Right atrium auricular region (tissue), 2 donors: ENCODE measurements around the gene NOTCH1. TPM values are rescaled to one million over a fixed set of nuclear protein-coding genes. Genes with fewer than 3 reads are reported as not detected.

Experiments used
- DNase-seq: peaks from one replicate; pipeline ENCODE4 v3.0.0-alpha.2; 2019; ENCODE audit warnings: low spot score
- H3K27ac ChIP-seq, 2 donors: fragments of 200-600 bp; sonication (generic); 1 replicate in 1 of 2; 2 replicates in 1 of 2; pipeline ENCODE4 v1.5.1; 2016 to 2019
- H3K27me3 ChIP-seq, 2 donors: fragments of 200-600 bp; sonication (generic); one replicate each; pipeline versions ENCODE4 v1.5.1 to v1.6.0; 2017 to 2019
- H3K36me3 ChIP-seq: fragments of 200-600 bp; sonication (generic); one replicate; pipeline ENCODE4 v1.5.1; 2016
- H3K4me1 ChIP-seq, 2 donors: fragments of 200-600 bp; sonication (generic); one replicate each; pipeline versions ENCODE4 v1.5.1 to v1.6.0; 2017 to 2019
- H3K4me3 ChIP-seq, 2 donors: fragments of 200-600 bp; sonication (generic); 1 replicate in 1 of 2; 2 replicates in 1 of 2; pipeline ENCODE4 v1.5.1; 2017 to 2019; ENCODE audit warnings: mild to moderate bottlenecking in 1 of 2, moderate library complexity in 1 of 2
- H3K9me3 ChIP-seq, 2 donors: fragments of 200-600 bp; sonication (generic); one replicate each; pipeline ENCODE4 v1.5.1; 2019
- CTCF ChIP-seq, 2 donors: fragments of 200-600 bp; sonication (generic); IDR thresholded peaks; one replicate each; pipeline ENCODE4 v1.5.1; 2019; ENCODE audit warnings: antibody characterized with exemption in 2 of 2
- total RNA-seq, 2 donors: library from RNA; depleted of rRNA; stranded (reverse); fragments of >200 nt; gene quantifications; one replicate each; pipeline ENCODE4 v1.1.0, GENCODE V29; 2016

Gene NOTCH1
- total RNA-seq, 2 donors from 2014 or later, result 14.2 to 39.7 TPM

- Histone ChIP-seq H3K36me3 (no peaks in the 10 kb centered on the region), H3K9me3 (no peaks in the 10 kb centered on the region), H3K4me3 (peak overlapping the region; percentile 87 to 89), H3K27me3 (no peaks in the 10 kb centered on the region), H3K27ac (peak overlapping the region; percentile 89 to 92), H3K4me1 (peaks cover 0 to 67% of the 10 kb centered on the region in 2 donors)
- no peak for TF ChIP-seq CTCF (IDR thresholded peaks at IDR 0.05)
- no peak for DNase-seq
Observed at GRCh38 chr9:136544964-136545691, 720 bp downstream of the NOTCH1 start.

- Histone ChIP-seq H3K4me1 (peaks cover 0 to 71% of the 10 kb centered on the region in 2 donors), H3K27me3 (no peaks in the 10 kb centered on the region), H3K4me3 (peak overlapping the region; percentile 87 to 89), H3K27ac (peak overlapping the region; percentile 89 to 92), H3K9me3 (no peaks in the 10 kb centered on the region), H3K36me3 (no peaks in the 10 kb centered on the region)
- no peak for DNase-seq
- TF ChIP-seq CTCF (IDR thresholded peaks at IDR 0.05), result no peak
Observed at GRCh38 chr9:136544548-136544963, 1.3 kb downstream of the NOTCH1 start.

GRCh38 chr9:136543830-136544547 is 1.9 kb downstream of the NOTCH1 start:
- DNase-seq, result peak; percentile 73
- peak overlapping the region; percentile 87 to 89 for H3K4me3 ChIP-seq
- peaks cover 0 to 77% of the 10 kb centered on the region in 2 donors for H3K4me1 ChIP-seq
- H3K27me3 ChIP-seq, result no peaks in the 10 kb centered on the region
- H3K27ac ChIP-seq, result peak overlapping the region; percentile 89 to 92
- H3K9me3 ChIP-seq, result no peaks in the 10 kb centered on the region
- TF ChIP-seq CTCF (IDR thresholded peaks at IDR 0.05), result no peak
- no peaks in the 10 kb centered on the region for H3K36me3 ChIP-seq

- DNase-seq, result no peak
- H3K36me3 ChIP-seq, result no peaks in the 10 kb centered on the region
- no peaks in the 10 kb centered on the region for H3K27me3 ChIP-seq
- no peaks in the 10 kb centered on the region for H3K9me3 ChIP-seq
- H3K4me1 ChIP-seq, result peaks cover 0 to 84% of the 10 kb centered on the region in 2 donors
- TF ChIP-seq CTCF (IDR thresholded peaks at IDR 0.05), result no peak
- H3K27ac ChIP-seq, result peak overlapping the region; percentile 89 to 92
- peak overlapping the region in 1 of 2 donors; percentile 89 for H3K4me3 ChIP-seq
Observed at GRCh38 chr9:136543280-136543679, 2.6 kb downstream of the NOTCH1 start.

GRCh38 chr9:136542241-136543040 is 3.4 kb downstream of the NOTCH1 start:
- TF ChIP-seq CTCF (IDR thresholded peaks at IDR 0.05), result no peak
- peak overlapping the region; percentile 89 to 92 for H3K27ac ChIP-seq
- no peaks in the 10 kb centered on the region for H3K9me3 ChIP-seq
- no peaks in the 10 kb centered on the region for H3K27me3 ChIP-seq
- H3K36me3 ChIP-seq, result no peaks in the 10 kb centered on the region
- peaks cover 0 to 84% of the 10 kb centered on the region in 2 donors for H3K4me1 ChIP-seq
- no peak overlapping the region for H3K4me3 ChIP-seq
- no peak for DNase-seq
